Stimulated activated CD4-positive, alpha-beta T cell treated with anti-CD3 and anti-CD28 coated beads, Interleukin-12 subunit alpha, Interleukin-12 subunit beta, amount 100 ng/mL, for 48 hours (primary cell): Measurements from ENCODE around the gene OR2A2.

ENCODE experiments used
- DNase-seq, 3 donors: peaks; one replicate each; pipeline ENCODE4 v3.0.0-alpha.2; 2020; ENCODE audit warnings: low read depth in 2 of 3, low spot score in 1 of 3

OR2A2 gene

DNA sequence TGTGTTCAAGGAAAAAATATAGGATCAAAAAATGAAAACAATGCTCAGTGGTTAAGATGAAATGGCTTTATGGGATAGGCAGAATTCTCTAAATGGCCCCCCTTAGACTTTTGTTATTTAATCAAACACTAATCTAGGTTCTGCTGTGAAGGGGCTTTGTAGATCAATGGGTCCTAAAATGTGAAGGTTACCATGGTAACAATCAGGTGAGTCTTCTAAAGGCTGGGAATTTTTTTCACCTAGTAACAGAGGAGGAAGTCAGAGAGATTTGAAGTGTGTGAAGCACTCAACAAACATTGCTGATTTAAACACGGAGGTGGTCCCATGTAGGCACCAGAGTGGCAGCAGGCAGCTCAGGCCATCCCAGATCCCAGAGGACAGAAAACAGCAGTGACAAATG is 24.7 kb downstream of the OR2A2 start:
- no peak for DNase-seq

DNA sequence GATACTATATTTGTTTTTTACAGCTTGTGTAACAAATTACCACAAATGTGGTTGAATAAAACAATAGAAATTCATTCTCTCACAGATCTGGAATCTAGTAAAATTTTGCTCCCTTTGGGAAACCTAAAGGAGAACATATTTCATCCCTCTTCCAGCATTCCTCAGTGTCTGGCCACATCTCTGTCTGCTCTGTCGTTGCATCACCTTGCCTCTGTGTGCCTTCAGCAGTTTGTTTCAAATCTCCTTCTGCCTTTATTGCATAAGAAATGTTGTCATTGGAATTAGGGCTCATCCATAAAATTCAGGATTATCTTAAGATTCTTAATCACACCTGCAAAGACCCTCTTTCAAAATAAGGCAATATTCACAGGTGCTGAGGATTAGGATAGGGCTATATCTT is 28.1 kb downstream of the OR2A2 start:
- no peak for DNase-seq

- no peak for DNase-seq
Observed at GRCh38 chr7:144142187-144142586, 32.8 kb downstream of the OR2A2 start.

DNA sequence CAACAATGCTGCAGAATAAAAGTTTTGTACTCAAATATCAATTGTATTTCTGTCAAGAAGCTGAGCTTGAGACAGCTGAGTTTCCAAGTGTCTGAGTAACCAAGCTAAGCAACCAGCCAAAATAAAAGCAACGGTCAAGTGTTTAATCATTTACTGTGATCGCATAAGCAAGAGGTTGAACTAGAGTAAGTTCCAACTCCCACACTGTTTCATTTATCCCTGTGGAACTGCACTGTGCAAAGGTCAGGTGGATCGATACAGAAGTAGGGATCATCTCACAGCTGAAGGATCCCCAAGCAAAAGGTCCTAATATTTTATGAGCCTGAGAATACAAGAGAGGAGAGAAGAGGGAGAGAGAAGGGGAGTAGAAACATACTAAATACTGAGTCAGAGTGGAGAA is 35.0 kb downstream of the OR2A2 start:
- DNase-seq, result no peak

GRCh38 chr7:144148224-144148827 is 38.9 kb downstream of the OR2A2 start:
- no peak for DNase-seq

- DNase-seq, result no peak
Observed at GRCh38 chr7:144158861-144159260, 49.5 kb downstream of the OR2A2 start.
